Adipocyte (in vitro differentiated cells): ENCODE data around the gene ZNF524.
"Not testable (repeated sequence)": the region's sequence is repeated elsewhere in the genome, so short reads cannot be mapped to it uniquely, and the experiment has no call there.

Experiments used
- DNase-seq: peaks from one replicate; pipeline ENCODE4 v3.0.0-alpha.2; 2015; ENCODE audit warnings: low read depth
- H3K27me3 ChIP-seq: replicated peaks from 2 replicates; pipeline ENCODE4 v1.7.0; 2013; ENCODE audit warnings: mild to moderate bottlenecking, low read length, moderate library complexity; ENCODE audit not compliant: control insufficient read depth, insufficient read depth
- H3K36me3 ChIP-seq: 2 replicates; pipeline ENCODE4 v1.7.0; 2013; ENCODE audit warnings: low read length, mild to moderate bottlenecking, moderate library complexity; ENCODE audit not compliant: control insufficient read depth, insufficient read depth, severe bottlenecking
- H3K4me1 ChIP-seq: 2 replicates; pipeline ENCODE4 v1.7.0; 2013; ENCODE audit warnings: mild to moderate bottlenecking, low read length, moderate library complexity; ENCODE audit not compliant: control insufficient read depth, insufficient read depth
- H3K4me3 ChIP-seq: 2 replicates; pipeline ENCODE4 v1.7.0; 2013; ENCODE audit warnings: mild to moderate bottlenecking, low read length, moderate library complexity
- H3K9ac ChIP-seq: 2 replicates; pipeline ENCODE4 v1.7.0; 2013; ENCODE audit warnings: mild to moderate bottlenecking, low read length, moderate library complexity
- H3K9me3 ChIP-seq: 2 replicates; pipeline ENCODE4 v1.7.0; 2013; ENCODE audit warnings: mild to moderate bottlenecking, low read length, moderate library complexity; ENCODE audit not compliant: control insufficient read depth

ZNF524 gene

DNA sequence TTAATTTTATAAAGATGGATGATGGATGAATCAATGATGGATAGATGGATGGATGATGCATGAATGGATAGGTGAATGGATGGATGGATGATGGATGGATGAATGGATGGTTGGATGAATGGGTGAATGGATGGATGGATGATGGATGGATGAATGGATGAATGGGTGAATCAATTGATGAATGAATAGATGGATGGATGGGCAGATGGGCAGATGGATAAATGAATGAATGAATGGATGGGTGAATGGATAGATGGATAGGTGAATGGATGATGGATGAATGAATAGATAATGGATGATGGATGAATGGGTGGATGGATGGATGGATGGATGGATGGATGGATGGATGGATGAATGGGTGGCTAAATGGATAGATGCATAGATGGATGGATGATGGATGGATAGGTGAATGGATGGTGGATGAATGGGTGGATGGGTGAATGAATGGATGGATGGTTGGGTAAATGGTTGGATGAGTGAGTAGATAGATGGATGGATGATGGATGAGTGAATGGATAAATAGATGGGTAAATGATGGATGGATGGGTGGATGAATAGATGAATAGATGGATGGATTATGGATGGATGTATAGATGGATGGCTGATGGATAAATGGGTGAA lies 32.3 kb upstream of the ZNF524 start:
- no peak for DNase-seq
- peaks cover 7% of the 10 kb centered on the region for H3K9me3 ChIP-seq

DNA sequence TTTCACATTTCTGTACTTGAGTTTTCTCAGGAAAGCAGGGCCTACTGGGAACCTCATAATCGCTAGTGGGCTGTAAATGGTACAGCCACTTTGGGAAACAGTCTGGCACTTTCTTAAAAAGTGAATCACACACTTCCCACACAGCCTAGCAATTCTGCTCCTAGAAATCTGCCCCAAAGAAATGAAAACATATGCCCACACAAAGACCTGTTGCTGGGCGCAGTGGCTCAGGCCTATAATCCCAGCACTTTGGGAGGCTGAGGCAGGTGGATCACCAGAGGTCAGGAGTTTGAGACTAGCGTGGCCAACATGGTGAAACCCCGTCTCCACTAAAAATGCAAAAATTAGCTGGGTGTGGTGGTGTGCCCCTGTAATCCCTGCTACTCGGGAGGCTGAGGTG lies 30.6 kb upstream of the ZNF524 start:
- not testable (repeated sequence) for DNase-seq, H3K9ac ChIP-seq, H3K9me3 ChIP-seq, H3K4me3 ChIP-seq, H3K27me3 ChIP-seq, H3K4me1 ChIP-seq, H3K36me3 ChIP-seq

More for the DNA sequence above, 32.3 kb upstream of the ZNF524 start:
- Histone ChIP-seq H3K4me1 (no peaks in the 10 kb centered on the region), H3K36me3 (no peaks in the 10 kb centered on the region), H3K9ac (no peak overlapping the region), H3K4me3 (no peak overlapping the region), H3K27me3 (peaks cover 6% of the 10 kb centered on the region)

DNA sequence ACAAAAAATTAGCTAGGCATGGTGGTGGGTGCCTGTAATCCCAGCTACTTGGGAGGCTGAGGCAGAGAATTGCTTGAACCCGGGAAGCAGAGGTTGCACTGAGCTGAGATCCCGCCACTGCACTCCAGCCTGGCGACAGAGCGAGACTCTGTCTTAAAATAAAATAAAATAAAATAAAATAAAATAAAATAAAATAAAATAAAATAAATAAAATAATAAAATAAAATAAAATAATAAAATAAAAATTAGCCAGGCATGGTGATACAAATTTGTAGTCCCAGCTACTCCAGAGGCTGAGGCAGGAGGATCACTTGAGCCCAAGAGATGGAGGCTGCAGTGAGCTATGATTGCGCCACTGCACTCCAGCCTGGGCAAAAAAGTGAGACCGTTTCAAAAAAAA lies 26.2 kb upstream of the ZNF524 start:
- not testable (repeated sequence) for H3K27me3 ChIP-seq, H3K4me3 ChIP-seq, DNase-seq, H3K9ac ChIP-seq, H3K4me1 ChIP-seq, H3K9me3 ChIP-seq, H3K36me3 ChIP-seq

DNA sequence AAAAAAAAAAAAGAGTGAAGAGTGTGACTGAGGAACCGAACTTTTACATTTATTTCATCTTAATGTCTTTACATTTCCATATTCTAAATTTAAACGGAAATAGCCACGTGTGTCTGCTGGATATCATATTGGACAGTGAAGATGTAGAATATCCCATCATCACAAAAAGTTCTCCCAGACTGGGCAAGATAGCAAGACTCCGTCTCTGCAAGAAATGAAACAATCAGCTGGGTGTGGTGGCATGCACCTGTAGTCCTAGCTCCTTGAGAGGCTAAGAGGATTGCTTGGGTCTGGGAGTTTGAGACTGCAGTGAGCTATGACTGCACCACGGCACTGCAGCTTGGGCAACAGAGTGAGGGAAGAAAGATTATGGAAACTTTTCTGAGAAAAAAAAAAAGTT lies 23.3 kb upstream of the ZNF524 start:
- no peak overlapping the region for H3K4me3 ChIP-seq
- peaks cover 13% of the 10 kb centered on the region for H3K4me1 ChIP-seq
- H3K9ac ChIP-seq, result no peak overlapping the region
- peaks cover 10% of the 10 kb centered on the region for H3K36me3 ChIP-seq
- H3K27me3 ChIP-seq, result no peaks in the 10 kb centered on the region
- no peak for DNase-seq
- H3K9me3 ChIP-seq, result no peaks in the 10 kb centered on the region

DNA sequence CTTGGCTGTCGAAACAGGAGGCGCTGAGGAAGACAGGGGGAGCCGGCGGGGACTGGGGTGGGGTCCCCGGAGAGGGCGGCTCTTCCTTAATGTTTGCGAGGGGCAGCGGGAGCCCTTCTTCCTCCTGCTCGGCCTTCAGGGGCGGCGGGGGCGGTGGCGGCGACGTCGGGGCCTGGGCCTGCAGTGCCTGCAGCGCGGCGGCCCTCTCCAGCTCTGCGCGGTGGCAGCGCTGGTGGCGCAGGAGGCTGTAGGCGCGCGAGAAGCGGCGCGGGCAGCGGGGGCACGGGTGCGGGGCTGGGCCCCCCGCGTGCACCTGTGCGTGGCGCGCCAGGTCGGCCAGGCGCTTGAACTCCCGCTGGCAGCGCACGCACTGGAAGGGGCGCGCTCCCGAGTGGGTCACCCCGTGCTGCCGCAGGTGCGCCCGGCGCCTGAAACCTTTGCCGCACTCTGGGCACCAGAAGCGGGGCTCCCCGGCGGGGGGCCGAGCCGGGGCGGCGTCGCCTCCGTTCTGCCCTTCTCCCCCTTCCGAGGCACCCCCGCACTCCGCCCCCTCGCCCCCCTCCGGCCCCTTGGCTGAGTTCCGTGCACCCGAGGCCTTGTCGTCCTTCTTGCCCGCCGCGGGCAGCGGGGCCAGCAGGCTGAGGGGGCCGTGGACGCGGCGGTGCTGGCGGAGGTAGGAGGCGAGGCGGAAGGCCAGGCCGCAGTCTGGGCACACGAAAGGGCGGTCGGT lies 21.9 kb upstream of the ZNF524 start:
- no peak for DNase-seq
- H3K9me3 ChIP-seq, result no peaks in the 10 kb centered on the region
- H3K4me3 ChIP-seq, result no peak overlapping the region
- H3K4me1 ChIP-seq, result peaks cover 18% of the 10 kb centered on the region
- H3K27me3 ChIP-seq, result no peaks in the 10 kb centered on the region
- H3K36me3 ChIP-seq, result peaks cover 10% of the 10 kb centered on the region
- no peak overlapping the region for H3K9ac ChIP-seq

DNA sequence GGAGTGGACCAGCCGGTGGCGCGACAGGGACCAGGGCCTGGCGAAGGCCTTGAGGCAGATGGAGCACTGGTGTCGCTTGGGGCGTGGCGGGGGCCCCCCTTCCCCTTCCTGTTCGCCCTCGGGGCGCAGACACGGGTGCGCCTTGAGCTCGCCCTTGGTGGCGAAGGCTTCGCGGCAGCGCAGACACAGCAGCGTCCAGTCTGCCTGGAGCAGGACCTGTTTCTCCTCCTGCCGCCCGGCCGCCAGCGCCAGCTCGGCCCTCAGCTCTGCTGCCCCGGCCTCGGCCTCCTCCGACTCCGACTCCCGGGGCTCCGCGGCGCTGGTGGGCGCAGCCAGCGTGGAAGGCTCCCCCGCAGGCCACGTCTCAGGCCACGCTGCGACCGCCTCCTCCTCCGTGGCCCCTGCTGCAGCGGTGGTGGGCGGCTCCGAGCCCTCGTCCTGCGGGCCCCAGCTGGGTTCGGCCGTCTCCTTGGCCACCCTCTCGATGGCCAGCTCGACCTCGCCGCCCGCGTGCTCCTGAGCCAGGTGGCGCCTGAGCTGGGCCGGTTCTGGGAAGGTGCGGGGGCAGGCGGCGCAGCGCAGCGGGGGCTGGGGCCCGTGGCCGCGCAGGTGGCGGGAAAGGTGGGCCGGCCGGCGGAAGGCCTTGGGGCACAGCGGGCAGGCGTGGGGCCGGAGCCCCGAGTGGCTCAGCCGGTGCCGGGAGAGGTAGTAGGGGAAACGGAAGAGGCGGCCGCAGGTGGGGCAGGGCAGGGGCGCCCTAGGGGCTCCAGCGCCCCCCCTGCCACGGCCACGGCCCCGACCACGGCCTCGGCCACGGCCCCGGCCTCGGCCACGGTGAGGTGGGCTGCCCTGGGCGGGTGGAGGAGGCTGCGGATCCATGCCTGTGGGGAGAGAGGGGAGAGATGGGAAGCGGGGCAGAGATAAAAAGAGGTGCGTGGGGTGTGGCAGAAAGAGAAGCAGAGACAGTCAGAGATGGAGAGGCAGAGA lies 21.0 kb upstream of the ZNF524 start:
- DNase-seq, result no peak
- H3K27me3 ChIP-seq, result no peaks in the 10 kb centered on the region
- peaks cover 10% of the 10 kb centered on the region for H3K36me3 ChIP-seq
- H3K4me3 ChIP-seq, result peak overlapping the region; percentile 93
- H3K4me1 ChIP-seq, result peaks cover 23% of the 10 kb centered on the region
- peak overlapping the region; percentile 95 for H3K9ac ChIP-seq
- no peaks in the 10 kb centered on the region for H3K9me3 ChIP-seq

DNA sequence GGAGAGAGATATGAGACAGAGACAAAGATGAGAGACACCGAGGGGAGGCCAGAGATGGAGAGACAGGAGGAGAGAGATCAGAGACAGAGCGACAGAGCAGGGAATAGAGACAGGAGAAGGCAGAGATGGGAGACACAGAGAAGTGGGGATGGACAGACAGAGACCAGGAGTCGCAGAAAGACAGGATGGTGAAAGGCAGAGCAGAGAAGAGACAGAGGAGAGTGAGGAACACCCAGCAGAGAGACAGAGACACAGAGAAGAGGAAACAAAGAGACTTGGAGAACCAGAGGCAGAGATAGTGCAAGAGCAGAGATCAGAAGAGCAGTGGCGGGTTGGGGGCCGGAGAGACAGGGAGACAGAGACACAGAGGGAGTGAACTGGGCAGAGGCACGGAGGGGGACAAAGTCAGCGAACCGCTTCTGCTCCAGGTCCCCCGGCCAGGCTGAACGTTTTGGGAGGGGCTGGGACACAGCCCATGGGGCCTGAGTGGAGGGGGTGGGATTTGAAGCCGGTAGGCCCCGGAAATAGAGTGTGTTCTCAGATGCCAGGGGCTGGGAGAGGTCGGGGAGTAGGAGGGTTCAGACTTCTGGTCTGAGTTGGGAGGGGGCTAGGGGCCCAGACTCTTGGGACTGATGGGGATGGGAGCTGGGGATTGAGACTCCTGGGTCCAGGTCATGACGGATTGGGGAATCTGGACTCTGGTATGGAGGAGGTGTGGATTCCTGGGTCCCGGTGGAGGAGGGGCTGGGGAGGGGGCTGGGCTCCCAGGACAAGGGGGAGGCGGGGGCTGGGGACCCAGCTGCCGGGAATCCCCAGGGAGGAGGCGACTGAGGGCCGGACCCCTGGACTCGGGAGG lies 20.1 kb upstream of the ZNF524 start:
- peaks cover 28% of the 10 kb centered on the region for H3K4me1 ChIP-seq
- no peaks in the 10 kb centered on the region for H3K9me3 ChIP-seq
- H3K36me3 ChIP-seq, result peaks cover 10% of the 10 kb centered on the region
- H3K27me3 ChIP-seq, result no peaks in the 10 kb centered on the region
- peak; percentile 73 for DNase-seq
- peak overlapping the region; percentile 95 for H3K9ac ChIP-seq
- H3K4me3 ChIP-seq, result peak overlapping the region; percentile 93

DNA sequence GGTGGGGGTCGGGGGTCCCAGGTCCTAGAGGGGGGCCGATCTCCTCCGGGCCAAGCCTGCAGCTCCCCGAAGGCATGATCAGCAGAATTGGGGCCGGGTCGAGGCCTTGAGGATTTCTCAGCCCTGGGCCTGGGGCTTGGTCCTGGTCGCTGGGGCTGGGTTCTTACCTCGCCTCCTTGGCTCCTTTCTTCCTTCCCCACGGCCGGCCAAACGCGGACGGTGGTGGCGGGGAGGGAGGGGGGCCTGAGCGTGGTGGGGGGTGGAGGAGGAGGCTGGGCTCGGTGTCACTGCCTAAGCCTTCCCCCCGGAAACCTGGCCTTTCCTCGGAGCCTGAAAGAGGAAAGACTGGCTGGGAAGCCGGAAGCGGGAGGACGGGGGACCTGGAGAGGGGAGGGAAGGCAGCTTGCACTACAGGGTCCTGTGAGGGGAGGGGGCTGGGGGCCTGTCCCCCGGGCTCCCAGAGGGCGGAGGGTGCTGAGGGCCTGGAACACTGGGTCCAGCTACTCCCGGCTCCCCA lies 19.4 kb upstream of the ZNF524 start, which contains the start of gene ZNF579:
Gene ZNF579 (minus strand): TSS at position 221 of the 517 bp plus-strand sequence. CDS start 1,209 bp downstream, outside the sequence.
- Histone ChIP-seq H3K27me3 (no peaks in the 10 kb centered on the region), H3K9ac (peak within 1 kb of the TSS; percentile 95), H3K9me3 (no peaks in the 10 kb centered on the region), H3K36me3 (peaks cover 10% of the 10 kb centered on the region), H3K4me1 (peaks cover 31% of the 10 kb centered on the region), H3K4me3 (peak within 1 kb of the TSS; percentile 93)
- peak; percentile 95 for DNase-seq

DNA sequence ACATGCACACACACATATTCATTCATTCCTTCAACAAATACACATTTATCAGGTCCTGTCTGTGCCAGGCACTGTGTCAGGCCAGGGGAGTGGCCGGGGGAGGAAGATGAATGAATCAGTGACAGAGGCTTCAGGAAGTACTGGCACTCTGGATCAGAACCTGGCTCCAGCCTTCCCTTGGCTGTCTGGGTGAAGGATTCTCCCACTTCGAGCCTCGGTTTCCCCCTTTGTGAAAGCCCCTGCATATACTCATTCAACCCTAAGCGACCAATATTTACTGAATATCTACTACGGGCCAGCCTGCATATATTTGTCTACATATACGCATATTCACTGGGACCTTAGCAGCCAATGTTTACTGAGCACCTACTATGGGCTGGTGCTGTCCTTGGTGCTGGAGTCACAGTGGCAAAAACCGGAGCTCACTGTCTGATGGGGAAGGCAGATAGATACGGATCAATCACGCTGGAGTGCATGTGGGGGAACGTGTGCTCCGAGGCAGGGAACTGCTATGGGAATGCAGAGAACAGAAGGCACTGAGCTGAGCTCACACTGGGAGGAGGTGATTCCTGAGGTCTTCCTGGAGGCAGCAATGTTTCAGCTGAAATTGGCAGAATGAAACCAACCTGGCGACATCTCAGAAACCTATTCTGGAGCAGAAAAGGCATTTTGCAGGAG lies 18.8 kb upstream of the ZNF524 start:
- H3K36me3 ChIP-seq, result peaks cover 10% of the 10 kb centered on the region
- peak overlapping the region; percentile 93 for H3K4me3 ChIP-seq
- no peaks in the 10 kb centered on the region for H3K9me3 ChIP-seq
- no peak for DNase-seq
- H3K4me1 ChIP-seq, result peaks cover 35% of the 10 kb centered on the region
- no peaks in the 10 kb centered on the region for H3K27me3 ChIP-seq
- H3K9ac ChIP-seq, result peak overlapping the region; percentile 95

DNA sequence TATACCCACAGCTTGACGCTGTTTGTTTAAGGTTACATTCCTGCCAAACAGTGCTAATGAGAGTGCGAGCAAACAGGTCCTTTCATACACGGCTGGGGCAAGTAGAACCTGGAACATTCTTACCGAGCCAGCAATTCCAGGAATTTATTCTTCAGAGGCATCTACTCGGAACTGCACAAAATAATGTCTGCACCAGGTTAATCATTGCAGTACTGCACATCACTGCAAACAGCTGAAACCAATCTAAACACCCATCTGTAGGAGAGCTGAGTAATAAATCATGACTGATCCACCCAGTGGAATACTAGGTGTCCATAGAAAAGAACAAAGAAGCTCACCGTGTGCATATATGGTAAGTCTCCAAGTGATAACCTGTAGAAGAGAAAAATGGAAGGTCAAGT lies 18.3 kb upstream of the ZNF524 start:
- H3K4me1 ChIP-seq, result peaks cover 38% of the 10 kb centered on the region
- peak overlapping the region; percentile 7 for H3K4me3 ChIP-seq
- H3K36me3 ChIP-seq, result peaks cover 8% of the 10 kb centered on the region
- H3K9ac ChIP-seq, result no peak overlapping the region
- DNase-seq, result no peak
- H3K9me3 ChIP-seq, result no peaks in the 10 kb centered on the region
- H3K27me3 ChIP-seq, result no peaks in the 10 kb centered on the region
